Thyroid gland (tissue), 4 donors: ENCODE results near the gene HSP90AA1.

Experiments used
- POLR2A ChIP-seq, 2 donors: fragments of 450-650 bp; IDR thresholded peaks; one replicate each; pipeline ENCODE4 v1.6.1; 2017; ENCODE audit warnings: antibody characterized with exemption in 2 of 2, mild to moderate bottlenecking in 2 of 2, moderate library complexity in 1 of 2
- TF ChIP-seq, protein P1 (sequence below), 6 experiments: fragments of 200-600 bp in 3 of 6; fragments of 450-650 bp in 3 of 6; sonication (generic) in 3 of 6; IDR thresholded peaks; one replicate each; pipeline ENCODE4 v1.5.1; 2016 to 2019; ENCODE audit warnings: antibody characterized with exemption in 6 of 6, mild to moderate bottlenecking in 2 of 6, inconsistent platforms in 1 of 6, moderate library complexity in 1 of 6

DNA sequence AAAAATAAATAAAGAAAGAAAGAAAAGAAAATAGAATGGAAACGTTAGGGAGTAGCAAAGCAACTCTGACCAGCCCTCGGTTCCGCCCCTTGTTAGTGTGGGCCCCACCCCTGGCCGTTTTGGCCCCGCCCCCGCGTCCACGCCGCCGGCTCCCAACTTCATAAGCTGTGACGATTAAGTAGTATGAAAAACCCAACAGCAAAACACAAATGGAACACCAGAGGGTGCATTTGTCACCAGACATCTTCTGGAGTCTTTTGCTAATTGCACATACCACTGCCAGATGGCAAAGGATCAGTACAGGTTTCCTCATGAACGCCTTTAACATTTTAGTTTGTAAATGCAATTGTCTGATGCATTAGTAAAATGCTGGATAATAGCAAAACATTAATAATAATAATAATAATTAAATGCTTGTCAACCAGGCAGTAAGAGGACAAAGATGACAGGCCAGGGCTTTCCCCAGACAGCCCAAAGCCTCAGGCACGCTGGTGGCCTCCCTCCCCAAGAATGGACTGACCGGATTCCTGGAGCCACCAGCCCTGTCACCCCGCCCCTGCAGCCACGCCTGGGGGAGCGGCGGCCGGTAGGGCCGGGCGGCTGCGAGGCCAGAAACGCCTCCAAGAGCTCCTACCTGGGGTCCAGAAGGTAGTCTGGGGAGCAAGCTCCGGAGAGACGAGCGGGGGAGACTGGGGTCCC, 23.6 kb downstream of the HSP90AA1 start:
- TF ChIP-seq, protein P1, sequence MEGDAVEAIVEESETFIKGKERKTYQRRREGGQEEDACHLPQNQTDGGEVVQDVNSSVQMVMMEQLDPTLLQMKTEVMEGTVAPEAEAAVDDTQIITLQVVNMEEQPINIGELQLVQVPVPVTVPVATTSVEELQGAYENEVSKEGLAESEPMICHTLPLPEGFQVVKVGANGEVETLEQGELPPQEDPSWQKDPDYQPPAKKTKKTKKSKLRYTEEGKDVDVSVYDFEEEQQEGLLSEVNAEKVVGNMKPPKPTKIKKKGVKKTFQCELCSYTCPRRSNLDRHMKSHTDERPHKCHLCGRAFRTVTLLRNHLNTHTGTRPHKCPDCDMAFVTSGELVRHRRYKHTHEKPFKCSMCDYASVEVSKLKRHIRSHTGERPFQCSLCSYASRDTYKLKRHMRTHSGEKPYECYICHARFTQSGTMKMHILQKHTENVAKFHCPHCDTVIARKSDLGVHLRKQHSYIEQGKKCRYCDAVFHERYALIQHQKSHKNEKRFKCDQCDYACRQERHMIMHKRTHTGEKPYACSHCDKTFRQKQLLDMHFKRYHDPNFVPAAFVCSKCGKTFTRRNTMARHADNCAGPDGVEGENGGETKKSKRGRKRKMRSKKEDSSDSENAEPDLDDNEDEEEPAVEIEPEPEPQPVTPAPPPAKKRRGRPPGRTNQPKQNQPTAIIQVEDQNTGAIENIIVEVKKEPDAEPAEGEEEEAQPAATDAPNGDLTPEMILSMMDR (IDR thresholded peaks at IDR 0.05), result peak; percentile 12 to 63 (median 50)
- no peak for TF ChIP-seq POLR2A (IDR thresholded peaks at IDR 0.05)
